Right lobe of liver (tissue), 4 donors: Measurements from ENCODE around the gene MUL1.

Experiments
- POLR2A ChIP-seq: fragments of 450-650 bp; IDR thresholded peaks from one replicate; pipeline ENCODE4 v1.6.1; 2017; ENCODE audit warnings: antibody characterized with exemption, mild to moderate bottlenecking
- TF ChIP-seq, protein P1 (sequence below), 4 donors: fragments of 200-600 bp in 3 of 4; fragments of 450-650 bp in 1 of 4; IDR thresholded peaks; one replicate each; pipeline versions ENCODE4 v1.5.1 to v1.8.0; 2016 to 2022; ENCODE audit warnings: antibody characterized with exemption in 4 of 4, mild to moderate bottlenecking in 2 of 4
- donor health status: DM: no; HTN: no; CAD: no.
- donor health status: DM: no; HTN: no; CAD: no.
- donor health status: DM: no; HTN: yes; CAD: no.

DNA sequence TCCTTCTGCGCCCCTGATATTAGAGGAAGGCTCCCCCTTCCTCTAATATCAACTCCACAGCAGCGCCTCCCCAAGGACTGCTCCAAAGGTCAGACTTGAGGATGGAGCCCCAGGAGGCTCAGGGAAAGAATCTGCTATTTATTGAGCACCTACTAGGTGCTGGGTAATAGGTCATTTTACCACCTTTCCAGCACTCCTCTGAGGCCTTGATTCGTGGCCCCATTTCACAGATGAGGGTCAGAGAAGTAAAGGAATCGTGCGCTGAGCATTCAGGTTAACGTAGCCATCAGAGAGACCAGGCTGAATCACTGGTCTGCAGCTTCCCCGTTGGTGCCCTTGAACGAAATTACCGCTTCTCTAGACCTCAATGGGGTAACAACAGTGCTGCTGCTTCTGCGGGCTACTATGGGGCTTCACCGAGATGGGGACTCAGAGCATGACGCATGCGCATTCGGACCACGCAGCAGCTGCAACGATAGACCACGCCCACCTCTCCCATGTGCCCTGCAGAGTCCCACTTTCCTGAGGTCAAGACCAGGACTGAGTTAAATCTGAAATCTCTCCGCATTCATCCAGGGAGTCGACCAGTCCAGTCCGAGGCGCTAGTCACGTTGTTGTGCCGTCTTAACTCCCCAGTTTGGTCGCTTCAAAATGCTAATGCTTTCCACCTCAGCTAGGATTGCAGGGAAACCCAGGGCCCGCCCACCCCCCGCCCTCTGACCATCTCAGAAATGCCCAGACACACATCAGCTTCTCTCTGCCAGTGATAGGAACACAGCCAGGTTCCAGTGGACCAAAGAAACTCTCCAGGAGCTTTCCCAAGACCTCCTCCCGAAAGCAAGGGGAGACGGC is 34.9 kb downstream of the MUL1 start:
- no peak for TF ChIP-seq POLR2A
- TF ChIP-seq, protein P1, sequence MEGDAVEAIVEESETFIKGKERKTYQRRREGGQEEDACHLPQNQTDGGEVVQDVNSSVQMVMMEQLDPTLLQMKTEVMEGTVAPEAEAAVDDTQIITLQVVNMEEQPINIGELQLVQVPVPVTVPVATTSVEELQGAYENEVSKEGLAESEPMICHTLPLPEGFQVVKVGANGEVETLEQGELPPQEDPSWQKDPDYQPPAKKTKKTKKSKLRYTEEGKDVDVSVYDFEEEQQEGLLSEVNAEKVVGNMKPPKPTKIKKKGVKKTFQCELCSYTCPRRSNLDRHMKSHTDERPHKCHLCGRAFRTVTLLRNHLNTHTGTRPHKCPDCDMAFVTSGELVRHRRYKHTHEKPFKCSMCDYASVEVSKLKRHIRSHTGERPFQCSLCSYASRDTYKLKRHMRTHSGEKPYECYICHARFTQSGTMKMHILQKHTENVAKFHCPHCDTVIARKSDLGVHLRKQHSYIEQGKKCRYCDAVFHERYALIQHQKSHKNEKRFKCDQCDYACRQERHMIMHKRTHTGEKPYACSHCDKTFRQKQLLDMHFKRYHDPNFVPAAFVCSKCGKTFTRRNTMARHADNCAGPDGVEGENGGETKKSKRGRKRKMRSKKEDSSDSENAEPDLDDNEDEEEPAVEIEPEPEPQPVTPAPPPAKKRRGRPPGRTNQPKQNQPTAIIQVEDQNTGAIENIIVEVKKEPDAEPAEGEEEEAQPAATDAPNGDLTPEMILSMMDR (IDR thresholded peaks at IDR 0.05) = no peak
